ENCODE measurements around the gene TFAM.

The TFAM gene

DNA sequence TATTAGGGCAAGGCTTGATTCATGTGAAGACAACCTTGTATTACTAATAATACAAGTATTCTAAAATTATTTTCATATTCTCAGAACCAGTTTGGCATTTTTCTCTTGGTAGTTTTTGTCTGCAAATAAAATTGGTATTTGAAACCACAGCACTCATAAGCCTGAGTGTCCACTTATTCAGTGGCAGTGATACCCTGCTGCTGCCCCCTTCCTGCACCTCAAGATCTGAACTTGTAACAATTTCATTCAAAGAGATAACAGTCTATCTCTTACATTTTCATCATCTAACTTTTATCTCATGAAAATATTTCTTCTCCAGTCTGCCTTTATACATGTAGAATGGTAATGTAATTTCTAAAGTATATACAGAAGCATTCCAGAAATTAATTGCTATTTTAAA lies 9.3 kb downstream of the TFAM start:
- peaks cover 23% of the 10 kb centered on the region for H3K36me3 ChIP-seq (replicated peaks; ENCODE audit: low read depth, low read length)
- TF ChIP-seq CTCF (IDR thresholded peaks at IDR 0.05; ENCODE audit: low read depth, low read length) (no peak), EZH2phosphoT487 (IDR thresholded peaks at IDR 0.05; ENCODE audit: low read depth) (no peak)
- no peak overlapping the region for H3K4me3 ChIP-seq (ENCODE audit: low read length)

DNA sequence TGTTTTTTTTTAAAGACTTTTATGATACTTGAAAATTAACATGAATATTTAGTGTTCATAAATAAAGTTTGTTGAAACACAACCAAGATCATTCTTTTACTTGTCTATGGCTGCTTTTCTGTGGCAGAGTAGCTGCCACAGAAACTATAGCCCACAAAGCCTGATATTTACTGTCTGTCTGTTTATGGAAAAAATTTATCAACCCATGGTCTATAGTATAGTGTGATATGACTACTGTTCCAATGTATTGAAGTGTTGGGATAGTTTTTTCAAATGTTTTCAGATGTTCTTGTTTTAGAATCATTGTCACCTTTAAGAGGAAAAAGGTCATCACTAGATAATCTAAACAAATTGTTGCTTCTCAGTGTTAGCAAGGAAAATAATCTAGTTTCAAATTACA lies 10.8 kb downstream of the TFAM start:
- H3K4me1 ChIP-seq (ENCODE audit: low read length), result no peaks in the 10 kb centered on the region
- no peaks in the 10 kb centered on the region for H3K27me3 ChIP-seq (ENCODE audit: low read depth, low read length)
- H3K27ac ChIP-seq (ENCODE audit: low read length), result no peak overlapping the region
- no peak overlapping the region for H3K9ac ChIP-seq (ENCODE audit: low read length)
- peaks cover 16% of the 10 kb centered on the region for H3K36me3 ChIP-seq (replicated peaks; ENCODE audit: low read depth, low read length)
- no peak overlapping the region for H3K4me3 ChIP-seq (ENCODE audit: low read length)
- no peak overlapping the region for H2AFZ ChIP-seq (ENCODE audit: low read depth, low read length)
- H4K20me1 ChIP-seq (ENCODE audit: insufficient read depth, low read length), result no peaks in the 10 kb centered on the region
- no peak overlapping the region for H3K4me2 ChIP-seq (ENCODE audit: low read length)
- TF ChIP-seq EZH2phosphoT487 (IDR thresholded peaks at IDR 0.05; ENCODE audit: low read depth), result no peak
- no peak for TF ChIP-seq CTCF (IDR thresholded peaks at IDR 0.05; ENCODE audit: low read depth, low read length)
- H3K79me2 ChIP-seq (ENCODE audit: low read length), result peaks cover 10% of the 10 kb centered on the region
- no peaks in the 10 kb centered on the region for H3K9me3 ChIP-seq (ENCODE audit: insufficient read depth, low read length)

More for the DNA sequence above, 9.3 kb downstream of the TFAM start:
- H3K4me1 ChIP-seq (ENCODE audit: low read length), result no peaks in the 10 kb centered on the region
- H3K27ac ChIP-seq (ENCODE audit: low read length), result no peak overlapping the region
- peaks cover 15% of the 10 kb centered on the region for H3K79me2 ChIP-seq (ENCODE audit: low read length)
- no peak overlapping the region for H2AFZ ChIP-seq (ENCODE audit: low read depth, low read length)
- no peak overlapping the region for H3K9ac ChIP-seq (ENCODE audit: low read length)
- H3K27me3 ChIP-seq (ENCODE audit: low read depth, low read length), result no peaks in the 10 kb centered on the region
- no peak overlapping the region for H3K4me2 ChIP-seq (ENCODE audit: low read length)
- H3K9me3 ChIP-seq (ENCODE audit: insufficient read depth, low read length), result no peaks in the 10 kb centered on the region
- H4K20me1 ChIP-seq (ENCODE audit: insufficient read depth, low read length), result no peaks in the 10 kb centered on the region

- Histone ChIP-seq H4K20me1 (ENCODE audit: insufficient read depth, low read length) (no peaks in the 10 kb centered on the region), H3K27me3 (ENCODE audit: low read depth, low read length) (no peaks in the 10 kb centered on the region), H3K4me3 (ENCODE audit: low read length) (no peak overlapping the region), H3K36me3 (replicated peaks; ENCODE audit: low read depth, low read length) (peaks cover 16% of the 10 kb centered on the region), H3K79me2 (ENCODE audit: low read length) (no peaks in the 10 kb centered on the region), H3K27ac (ENCODE audit: low read length) (no peak overlapping the region), H3K4me2 (ENCODE audit: low read length) (no peak overlapping the region), H2AFZ (ENCODE audit: low read depth, low read length) (no peak overlapping the region), H3K4me1 (ENCODE audit: low read length) (no peaks in the 10 kb centered on the region), H3K9ac (ENCODE audit: low read length) (no peak overlapping the region), H3K9me3 (ENCODE audit: insufficient read depth, low read length) (no peaks in the 10 kb centered on the region)
- TF ChIP-seq EZH2phosphoT487 (IDR thresholded peaks at IDR 0.05; ENCODE audit: low read depth) (no peak), CTCF (IDR thresholded peaks at IDR 0.05; ENCODE audit: low read depth, low read length) (no peak)
Measured at GRCh38 chr10:58397830-58398229, 12.6 kb downstream of the TFAM start.

DNA sequence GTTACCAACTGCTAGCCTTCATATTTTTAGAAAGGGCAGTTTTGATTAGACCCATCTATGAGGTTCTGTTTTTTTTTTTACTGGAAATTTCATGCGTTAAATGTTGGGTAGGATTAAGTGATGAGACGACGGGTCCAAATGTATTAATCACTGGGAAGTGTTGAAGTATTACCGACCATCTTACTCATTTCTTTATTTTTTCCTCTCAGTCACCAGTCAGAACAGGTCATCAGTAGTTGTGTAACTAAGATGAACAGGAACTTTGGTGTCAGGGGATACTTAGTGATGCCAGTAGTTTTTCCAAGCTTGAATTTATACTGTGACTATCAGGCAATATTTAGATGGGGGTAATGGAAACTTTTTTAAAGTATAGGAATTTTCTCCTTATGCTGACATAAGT lies 14.2 kb downstream of the TFAM start:
- H2AFZ ChIP-seq (ENCODE audit: low read depth, low read length), result no peak overlapping the region
- H3K4me2 ChIP-seq (ENCODE audit: low read length), result no peak overlapping the region
- H3K36me3 ChIP-seq (replicated peaks; ENCODE audit: low read depth, low read length), result peaks cover 11% of the 10 kb centered on the region
- H3K27me3 ChIP-seq (ENCODE audit: low read depth, low read length), result no peaks in the 10 kb centered on the region
- H3K4me1 ChIP-seq (ENCODE audit: low read length), result no peaks in the 10 kb centered on the region
- no peak overlapping the region for H3K27ac ChIP-seq (ENCODE audit: low read length)
- H3K79me2 ChIP-seq (ENCODE audit: low read length), result no peaks in the 10 kb centered on the region
- H3K4me3 ChIP-seq (ENCODE audit: low read length), result no peak overlapping the region
- TF ChIP-seq EZH2phosphoT487 (IDR thresholded peaks at IDR 0.05; ENCODE audit: low read depth) (no peak), CTCF (IDR thresholded peaks at IDR 0.05; ENCODE audit: low read depth, low read length) (no peak)
- H3K9ac ChIP-seq (ENCODE audit: low read length), result no peak overlapping the region
- H3K9me3 ChIP-seq (ENCODE audit: insufficient read depth, low read length), result no peaks in the 10 kb centered on the region
- no peaks in the 10 kb centered on the region for H4K20me1 ChIP-seq (ENCODE audit: insufficient read depth, low read length)

Measured in OCI-LY3 (cell line).